ENCODE results near the gene MAGEA11.
"Not testable (repeated sequence)": the region's sequence is repeated elsewhere in the genome, so short reads cannot be mapped to it uniquely, and the experiment has no call there.

DNA sequence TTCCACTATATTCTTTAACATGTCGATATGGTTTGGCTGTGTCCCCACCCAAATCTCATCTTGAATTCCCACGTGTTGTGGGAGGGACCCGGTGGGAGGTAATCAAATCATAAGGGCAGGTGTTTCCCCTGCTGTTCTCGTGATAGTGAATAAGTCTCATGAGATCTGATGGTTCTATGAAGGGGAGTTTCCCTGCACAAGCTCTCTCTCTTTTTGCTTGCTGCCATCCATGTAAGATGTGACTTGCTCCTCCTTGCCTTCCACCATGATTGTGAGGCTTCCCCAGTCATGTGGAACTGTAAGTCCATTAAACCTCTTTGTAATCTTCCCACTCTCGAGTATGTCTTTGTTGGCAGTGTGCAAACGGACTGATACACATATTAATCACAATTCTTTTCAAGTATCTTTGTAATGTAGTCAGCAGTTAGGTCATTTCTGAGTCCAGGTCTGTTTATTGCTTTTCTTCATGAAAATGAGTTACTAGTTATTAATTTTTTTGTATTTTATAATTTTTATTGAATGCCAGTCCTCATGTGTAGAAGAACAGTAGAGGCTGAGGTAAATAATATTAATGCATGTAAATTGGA, 19.1 kb upstream of the MAGEA11 start:
- TF ChIP-seq, protein P1, sequence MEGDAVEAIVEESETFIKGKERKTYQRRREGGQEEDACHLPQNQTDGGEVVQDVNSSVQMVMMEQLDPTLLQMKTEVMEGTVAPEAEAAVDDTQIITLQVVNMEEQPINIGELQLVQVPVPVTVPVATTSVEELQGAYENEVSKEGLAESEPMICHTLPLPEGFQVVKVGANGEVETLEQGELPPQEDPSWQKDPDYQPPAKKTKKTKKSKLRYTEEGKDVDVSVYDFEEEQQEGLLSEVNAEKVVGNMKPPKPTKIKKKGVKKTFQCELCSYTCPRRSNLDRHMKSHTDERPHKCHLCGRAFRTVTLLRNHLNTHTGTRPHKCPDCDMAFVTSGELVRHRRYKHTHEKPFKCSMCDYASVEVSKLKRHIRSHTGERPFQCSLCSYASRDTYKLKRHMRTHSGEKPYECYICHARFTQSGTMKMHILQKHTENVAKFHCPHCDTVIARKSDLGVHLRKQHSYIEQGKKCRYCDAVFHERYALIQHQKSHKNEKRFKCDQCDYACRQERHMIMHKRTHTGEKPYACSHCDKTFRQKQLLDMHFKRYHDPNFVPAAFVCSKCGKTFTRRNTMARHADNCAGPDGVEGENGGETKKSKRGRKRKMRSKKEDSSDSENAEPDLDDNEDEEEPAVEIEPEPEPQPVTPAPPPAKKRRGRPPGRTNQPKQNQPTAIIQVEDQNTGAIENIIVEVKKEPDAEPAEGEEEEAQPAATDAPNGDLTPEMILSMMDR (conservative IDR thresholded peaks at IDR 0.05; ENCODE audit: low read depth, low read length) = not testable (repeated sequence)
- not testable (repeated sequence) for TF ChIP-seq POLR2A (IDR thresholded peaks at IDR 0.05; ENCODE audit: low read depth, low read length); FOS (IDR thresholded peaks at IDR 0.05; ENCODE audit: low read depth, low read length); BHLHE40 (IDR thresholded peaks at IDR 0.05; ENCODE audit: low read depth, low read length); RAD21 (IDR thresholded peaks at IDR 0.05; ENCODE audit: low read length); RCOR1 (IDR thresholded peaks at IDR 0.05; ENCODE audit: insufficient replicate concordance, low read length); CEBPB (IDR thresholded peaks at IDR 0.05; ENCODE audit: low read depth, low read length)
- TF ChIP-seq, protein P2, sequence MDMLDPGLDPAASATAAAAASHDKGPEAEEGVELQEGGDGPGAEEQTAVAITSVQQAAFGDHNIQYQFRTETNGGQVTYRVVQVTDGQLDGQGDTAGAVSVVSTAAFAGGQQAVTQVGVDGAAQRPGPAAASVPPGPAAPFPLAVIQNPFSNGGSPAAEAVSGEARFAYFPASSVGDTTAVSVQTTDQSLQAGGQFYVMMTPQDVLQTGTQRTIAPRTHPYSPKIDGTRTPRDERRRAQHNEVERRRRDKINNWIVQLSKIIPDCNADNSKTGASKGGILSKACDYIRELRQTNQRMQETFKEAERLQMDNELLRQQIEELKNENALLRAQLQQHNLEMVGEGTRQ (IDR thresholded peaks at IDR 0.05; ENCODE audit: low read depth, low read length) = not testable (repeated sequence)
